ENCODE measurements around the gene ZG16.
"Not testable (repeated sequence)": the region's sequence is repeated elsewhere in the genome, so short reads cannot be mapped to it uniquely, and the experiment has no call there.

DNA sequence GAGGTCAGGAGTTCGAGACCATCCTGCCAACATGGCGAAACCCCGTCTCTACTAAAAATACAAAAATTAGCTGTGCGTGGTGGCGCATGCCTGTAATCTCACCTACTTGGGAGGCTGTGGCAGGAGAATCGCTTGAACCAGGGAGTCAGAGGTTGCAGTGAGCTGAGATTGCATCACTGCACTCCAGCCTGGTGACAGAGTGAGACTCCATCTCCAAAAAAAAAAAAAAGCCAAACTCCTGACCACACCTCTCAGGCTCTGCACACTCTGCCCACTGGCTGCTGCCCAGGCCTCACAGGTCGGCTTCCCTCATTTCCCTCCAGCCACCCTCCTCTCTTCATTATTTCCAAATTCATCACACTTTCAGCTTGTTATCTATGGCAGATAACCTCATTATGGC lies 5.7 kb upstream of the ZG16 start:
- TF ChIP-seq, protein P1, sequence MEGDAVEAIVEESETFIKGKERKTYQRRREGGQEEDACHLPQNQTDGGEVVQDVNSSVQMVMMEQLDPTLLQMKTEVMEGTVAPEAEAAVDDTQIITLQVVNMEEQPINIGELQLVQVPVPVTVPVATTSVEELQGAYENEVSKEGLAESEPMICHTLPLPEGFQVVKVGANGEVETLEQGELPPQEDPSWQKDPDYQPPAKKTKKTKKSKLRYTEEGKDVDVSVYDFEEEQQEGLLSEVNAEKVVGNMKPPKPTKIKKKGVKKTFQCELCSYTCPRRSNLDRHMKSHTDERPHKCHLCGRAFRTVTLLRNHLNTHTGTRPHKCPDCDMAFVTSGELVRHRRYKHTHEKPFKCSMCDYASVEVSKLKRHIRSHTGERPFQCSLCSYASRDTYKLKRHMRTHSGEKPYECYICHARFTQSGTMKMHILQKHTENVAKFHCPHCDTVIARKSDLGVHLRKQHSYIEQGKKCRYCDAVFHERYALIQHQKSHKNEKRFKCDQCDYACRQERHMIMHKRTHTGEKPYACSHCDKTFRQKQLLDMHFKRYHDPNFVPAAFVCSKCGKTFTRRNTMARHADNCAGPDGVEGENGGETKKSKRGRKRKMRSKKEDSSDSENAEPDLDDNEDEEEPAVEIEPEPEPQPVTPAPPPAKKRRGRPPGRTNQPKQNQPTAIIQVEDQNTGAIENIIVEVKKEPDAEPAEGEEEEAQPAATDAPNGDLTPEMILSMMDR (conservative IDR thresholded peaks at IDR 0.05; ENCODE audit: low read depth in 2 of 2) = not testable (repeated sequence)
- TF ChIP-seq POLR2AphosphoS5 (IDR thresholded peaks at IDR 0.05; ENCODE audit: low read depth); EZH2phosphoT487 (IDR thresholded peaks at IDR 0.05; ENCODE audit: unreplicated experiment); CREB1 (CRISPR knock-in tag; IDR thresholded peaks at IDR 0.05; ENCODE audit: low read depth); ZNF331 (CRISPR knock-in tag; IDR thresholded peaks at IDR 0.05; ENCODE audit: low read depth); EZH2 (IDR thresholded peaks at IDR 0.05; ENCODE audit: low read depth, unreplicated experiment); JUNB (IDR thresholded peaks at IDR 0.05; ENCODE audit: unreplicated experiment); STAT1 (IDR thresholded peaks at IDR 0.05; ENCODE audit: unreplicated experiment); NANOG (IDR thresholded peaks at IDR 0.05; ENCODE audit: borderline replicate concordance): not testable (repeated sequence)
- TF ChIP-seq, protein P2, sequence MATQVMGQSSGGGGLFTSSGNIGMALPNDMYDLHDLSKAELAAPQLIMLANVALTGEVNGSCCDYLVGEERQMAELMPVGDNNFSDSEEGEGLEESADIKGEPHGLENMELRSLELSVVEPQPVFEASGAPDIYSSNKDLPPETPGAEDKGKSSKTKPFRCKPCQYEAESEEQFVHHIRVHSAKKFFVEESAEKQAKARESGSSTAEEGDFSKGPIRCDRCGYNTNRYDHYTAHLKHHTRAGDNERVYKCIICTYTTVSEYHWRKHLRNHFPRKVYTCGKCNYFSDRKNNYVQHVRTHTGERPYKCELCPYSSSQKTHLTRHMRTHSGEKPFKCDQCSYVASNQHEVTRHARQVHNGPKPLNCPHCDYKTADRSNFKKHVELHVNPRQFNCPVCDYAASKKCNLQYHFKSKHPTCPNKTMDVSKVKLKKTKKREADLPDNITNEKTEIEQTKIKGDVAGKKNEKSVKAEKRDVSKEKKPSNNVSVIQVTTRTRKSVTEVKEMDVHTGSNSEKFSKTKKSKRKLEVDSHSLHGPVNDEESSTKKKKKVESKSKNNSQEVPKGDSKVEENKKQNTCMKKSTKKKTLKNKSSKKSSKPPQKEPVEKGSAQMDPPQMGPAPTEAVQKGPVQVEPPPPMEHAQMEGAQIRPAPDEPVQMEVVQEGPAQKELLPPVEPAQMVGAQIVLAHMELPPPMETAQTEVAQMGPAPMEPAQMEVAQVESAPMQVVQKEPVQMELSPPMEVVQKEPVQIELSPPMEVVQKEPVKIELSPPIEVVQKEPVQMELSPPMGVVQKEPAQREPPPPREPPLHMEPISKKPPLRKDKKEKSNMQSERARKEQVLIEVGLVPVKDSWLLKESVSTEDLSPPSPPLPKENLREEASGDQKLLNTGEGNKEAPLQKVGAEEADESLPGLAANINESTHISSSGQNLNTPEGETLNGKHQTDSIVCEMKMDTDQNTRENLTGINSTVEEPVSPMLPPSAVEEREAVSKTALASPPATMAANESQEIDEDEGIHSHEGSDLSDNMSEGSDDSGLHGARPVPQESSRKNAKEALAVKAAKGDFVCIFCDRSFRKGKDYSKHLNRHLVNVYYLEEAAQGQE (IDR thresholded peaks at IDR 0.05; ENCODE audit: unreplicated experiment) = not testable (repeated sequence)
- TF ChIP-seq, protein P3, sequence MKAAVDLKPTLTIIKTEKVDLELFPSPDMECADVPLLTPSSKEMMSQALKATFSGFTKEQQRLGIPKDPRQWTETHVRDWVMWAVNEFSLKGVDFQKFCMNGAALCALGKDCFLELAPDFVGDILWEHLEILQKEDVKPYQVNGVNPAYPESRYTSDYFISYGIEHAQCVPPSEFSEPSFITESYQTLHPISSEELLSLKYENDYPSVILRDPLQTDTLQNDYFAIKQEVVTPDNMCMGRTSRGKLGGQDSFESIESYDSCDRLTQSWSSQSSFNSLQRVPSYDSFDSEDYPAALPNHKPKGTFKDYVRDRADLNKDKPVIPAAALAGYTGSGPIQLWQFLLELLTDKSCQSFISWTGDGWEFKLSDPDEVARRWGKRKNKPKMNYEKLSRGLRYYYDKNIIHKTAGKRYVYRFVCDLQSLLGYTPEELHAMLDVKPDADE (IDR thresholded peaks at IDR 0.05) = not testable (repeated sequence)

All from GM23338 (cell line).